ENCODE results near the gene PLEKHO2. TPM values are rescaled to one million over a fixed set of nuclear protein-coding genes. Genes with fewer than 3 reads are reported as not detected.
A peak's percentile ranks its signal among the peaks of the same experiment; 100 is the strongest.

Gene PLEKHO2
- total RNA-seq, 1 donor from 2014 or later = 33.4 TPM

GRCh38 chr15:64847016-64847415, 5.3 kb downstream of the PLEKHO2 start:
- Mint-ChIP-seq H3K36me3 (ENCODE audit: low read depth, unreplicated experiment) (peaks cover 35% of the 10 kb centered on the region), H3K27ac (ENCODE audit: unreplicated experiment) (no peak overlapping the region), H3K27me3 (ENCODE audit: unreplicated experiment) (peaks cover 18% of the 10 kb centered on the region), H3K4me3 (ENCODE audit: unreplicated experiment) (no peak overlapping the region), H3K9me3 (ENCODE audit: unreplicated experiment) (no peaks in the 10 kb centered on the region), H3K4me1 (ENCODE audit: unreplicated experiment) (peaks cover 50% of the 10 kb centered on the region)
- no peak for DNase-seq (ENCODE audit: low spot score)
- TF ChIP-seq CTCF (IDR thresholded peaks at IDR 0.05; ENCODE audit: unreplicated experiment) = no peak

- H3K4me1 Mint-ChIP-seq (ENCODE audit: unreplicated experiment) = peaks cover 48% of the 10 kb centered on the region
- H3K4me3 Mint-ChIP-seq (ENCODE audit: unreplicated experiment) = no peak overlapping the region
- H3K27me3 Mint-ChIP-seq (ENCODE audit: unreplicated experiment) = peaks cover 14% of the 10 kb centered on the region
- no peak overlapping the region for H3K27ac Mint-ChIP-seq (ENCODE audit: unreplicated experiment)
- H3K36me3 Mint-ChIP-seq (ENCODE audit: low read depth, unreplicated experiment) = peaks cover 35% of the 10 kb centered on the region
- TF ChIP-seq CTCF (IDR thresholded peaks at IDR 0.05; ENCODE audit: unreplicated experiment) = no peak
- no peak for DNase-seq (ENCODE audit: low spot score)
- H3K9me3 Mint-ChIP-seq (ENCODE audit: unreplicated experiment) = no peaks in the 10 kb centered on the region
Measured at GRCh38 chr15:64847448-64847847, 5.7 kb downstream of the PLEKHO2 start.

- Mint-ChIP-seq H3K4me3 (ENCODE audit: unreplicated experiment) (peak overlapping the region; percentile 56), H3K4me1 (ENCODE audit: unreplicated experiment) (peaks cover 46% of the 10 kb centered on the region), H3K9me3 (ENCODE audit: unreplicated experiment) (no peaks in the 10 kb centered on the region), H3K27me3 (ENCODE audit: unreplicated experiment) (peaks cover 10% of the 10 kb centered on the region), H3K27ac (ENCODE audit: unreplicated experiment) (no peak overlapping the region), H3K36me3 (ENCODE audit: low read depth, unreplicated experiment) (peaks cover 35% of the 10 kb centered on the region)
- TF ChIP-seq CTCF (IDR thresholded peaks at IDR 0.05; ENCODE audit: unreplicated experiment) = no peak
- DNase-seq (ENCODE audit: low spot score) = no peak
Measured at GRCh38 chr15:64847876-64848716, 6.4 kb downstream of the PLEKHO2 start.

GRCh38 chr15:64850778-64851502, 9.2 kb downstream of the PLEKHO2 start:
- no peak for TF ChIP-seq CTCF (IDR thresholded peaks at IDR 0.05; ENCODE audit: unreplicated experiment)
- H3K4me1 Mint-ChIP-seq (ENCODE audit: unreplicated experiment) = peaks cover 32% of the 10 kb centered on the region
- H3K27ac Mint-ChIP-seq (ENCODE audit: unreplicated experiment) = no peak overlapping the region
- H3K4me3 Mint-ChIP-seq (ENCODE audit: unreplicated experiment) = no peak overlapping the region
- peaks cover 4% of the 10 kb centered on the region for H3K27me3 Mint-ChIP-seq (ENCODE audit: unreplicated experiment)
- no peaks in the 10 kb centered on the region for H3K9me3 Mint-ChIP-seq (ENCODE audit: unreplicated experiment)
- DNase-seq (ENCODE audit: low spot score) = no peak
- H3K36me3 Mint-ChIP-seq (ENCODE audit: low read depth, unreplicated experiment) = peaks cover 43% of the 10 kb centered on the region

GRCh38 chr15:64851503-64851840, 9.8 kb downstream of the PLEKHO2 start:
- Mint-ChIP-seq H3K4me1 (ENCODE audit: unreplicated experiment) (peaks cover 32% of the 10 kb centered on the region), H3K27me3 (ENCODE audit: unreplicated experiment) (peaks cover 8% of the 10 kb centered on the region), H3K36me3 (ENCODE audit: low read depth, unreplicated experiment) (peaks cover 49% of the 10 kb centered on the region), H3K27ac (ENCODE audit: unreplicated experiment) (no peak overlapping the region), H3K9me3 (ENCODE audit: unreplicated experiment) (no peaks in the 10 kb centered on the region), H3K4me3 (ENCODE audit: unreplicated experiment) (peak overlapping the region; percentile 44)
- DNase-seq (ENCODE audit: low spot score) = no peak
- TF ChIP-seq CTCF (IDR thresholded peaks at IDR 0.05; ENCODE audit: unreplicated experiment) = no peak
